GM18502 (cell line): ENCODE data around the gene NTM.
A peak's percentile ranks its signal among the peaks of the same experiment; 100 is the strongest.
"Not testable (repeated sequence)": the region's sequence is repeated elsewhere in the genome, so short reads cannot be mapped to it uniquely, and the experiment has no call there.

Experiments used
- ATAC-seq: cut with Tn5 transposase; IDR thresholded peaks from one replicate; pipeline ENCODE4 v1.9.1; 2021; ENCODE audit warnings: mild to moderate bottlenecking; ENCODE audit not compliant: unreplicated experiment, poor library complexity

Gene NTM

GRCh38 chr11:131675121-131675888 is 304.9 kb downstream of the NTM start:
- ATAC-seq, result no peak

GRCh38 chr11:131677828-131678470 is 307.5 kb downstream of the NTM start:
- no peak for ATAC-seq

GRCh38 chr11:131678658-131679340 is 308.4 kb downstream of the NTM start:
- ATAC-seq, result no peak

- not testable (repeated sequence) for ATAC-seq
Observed at GRCh38 chr11:131680448-131680847, 310.0 kb downstream of the NTM start.

- no peak for ATAC-seq
Observed at GRCh38 chr11:131681920-131682319, 311.5 kb downstream of the NTM start.

- ATAC-seq, result no peak
Observed at GRCh38 chr11:131682373-131683015, 312.1 kb downstream of the NTM start.

GRCh38 chr11:131683131-131683530 is 312.7 kb downstream of the NTM start:
- ATAC-seq, result no peak

GRCh38 chr11:131683666-131684065 is 313.3 kb downstream of the NTM start:
- no peak for ATAC-seq

GRCh38 chr11:131684111-131685060 is 314.0 kb downstream of the NTM start:
- no peak for ATAC-seq

GRCh38 chr11:131685206-131685605 is 314.8 kb downstream of the NTM start:
- no peak for ATAC-seq

GRCh38 chr11:131685906-131686305 is 315.5 kb downstream of the NTM start:
- no peak for ATAC-seq

GRCh38 chr11:131686836-131687235 is 316.4 kb downstream of the NTM start:
- ATAC-seq, result no peak

- ATAC-seq, result no peak
Observed at GRCh38 chr11:131687291-131688047, 317.1 kb downstream of the NTM start.

- peak; percentile 77 for ATAC-seq
Observed at GRCh38 chr11:131688048-131688693, 317.8 kb downstream of the NTM start.

GRCh38 chr11:131689049-131689925 is 318.9 kb downstream of the NTM start:
- ATAC-seq, result no peak

GRCh38 chr11:131690362-131690761 is 319.9 kb downstream of the NTM start:
- no peak for ATAC-seq

- ATAC-seq, result no peak
Observed at GRCh38 chr11:131690776-131691175, 320.4 kb downstream of the NTM start.
